Body of pancreas (tissue), 4 donors: Measurements from ENCODE around the gene FKRP. TPM values are rescaled to one million over a fixed set of nuclear protein-coding genes. Genes with fewer than 3 reads are reported as not detected.

Experiments used
- ATAC-seq: fragments of 150-250 bp; one replicate; pipeline ENCODE4 v1.9.1; 2016
- DNase-seq, 4 donors: peaks; one replicate each; pipeline ENCODE4 v3.0.0-alpha.2; 2019
- H3K27ac ChIP-seq, 4 donors: fragments of 200-600 bp; sonication (generic); 1 replicate in 3 of 4; 2 replicates in 1 of 4; pipeline versions ENCODE4 v1.5.1 to v1.6.1; 2016 to 2019; ENCODE audit warnings: mild to moderate bottlenecking in 1 of 4, mixed read lengths in 1 of 4, moderate library complexity in 1 of 4
- H3K27me3 ChIP-seq, 2 donors: fragments of 200-600 bp; sonication (generic); one replicate each; pipeline ENCODE4 v1.6.0; 2016; ENCODE audit warnings: mild to moderate bottlenecking in 1 of 2
- H3K36me3 ChIP-seq, 2 donors: fragments of 200-600 bp; sonication (generic); replicated peaks in 1 of 2; 2 replicates each; pipeline ENCODE4 v1.5.1; 2016; ENCODE audit warnings: low read depth in 2 of 2; ENCODE audit not compliant: insufficient read depth in 1 of 2
- H3K4me1 ChIP-seq: fragments of 200-600 bp; sonication (generic); one replicate; pipeline ENCODE4 v1.6.0; 2016
- H3K4me3 ChIP-seq, 2 donors: fragments of 200-600 bp; sonication (generic); 1 replicate in 1 of 2; 2 replicates in 1 of 2; pipeline ENCODE4 v1.5.1; 2016 to 2019
- H3K9me3 ChIP-seq, 3 donors: fragments of 200-600 bp; sonication (generic); 1 replicate in 2 of 3; 2 replicates in 1 of 3; pipeline ENCODE4 v1.5.1; 2016
- CTCF ChIP-seq, 7 experiments: fragments of 450-650 bp in 4 of 7; fragments of 200-600 bp in 3 of 7; sonication (generic) in 3 of 7; IDR thresholded peaks; one replicate each; pipeline ENCODE4 v1.5.1; 2016 to 2019; ENCODE audit warnings: antibody characterized with exemption in 7 of 7
- POLR2A ChIP-seq, 3 donors: fragments of 450-650 bp; IDR thresholded peaks; one replicate each; pipeline ENCODE4 v1.6.1; 2016; ENCODE audit warnings: antibody characterized with exemption in 3 of 3, mild to moderate bottlenecking in 2 of 3
- WGBS, 2 donors: methylation state at CpG; one replicate each; pipeline ENCODE4 v1.1.5; 2017; 5-methylcytosine and 5-hydroxymethylcytosine counted together
- intact Hi-C: fragments of 100-400 bp; cut with DNase I; formaldehyde crosslinking; loops from one replicate; pipeline ENCODE4 v1.15.1; 2023
- total RNA-seq, 2 donors: library from RNA; depleted of rRNA; stranded (reverse); fragments of >200 nt; gene quantifications; one replicate each; pipeline ENCODE4 v1.1.0, GENCODE V29; 2016

Gene FKRP
- total RNA-seq, 2 donors from 2014 or later, result 8.8 to 13.2 TPM

- ATAC-seq (no peak), DNase-seq (no peak)
- 91% methylated on average over 17 to 19 of the region's 25 CpGs for WGBS, 2 donors
- Histone ChIP-seq H3K4me1 (peaks cover 26% of the 10 kb centered on the region), H3K27ac (no peak overlapping the region), H3K9me3 (no peaks in the 10 kb centered on the region), H3K4me3 (no peak overlapping the region), H3K36me3 (peaks cover 6 to 16% of the 10 kb centered on the region in 2 donors), H3K27me3 (no peaks in the 10 kb centered on the region)
- TF ChIP-seq CTCF (IDR thresholded peaks at IDR 0.05), result no peak
- no peak for TF ChIP-seq POLR2A (IDR thresholded peaks at IDR 0.05)
- intact Hi-C loops, result no loop called here
Observed at GRCh38 chr19:46719629-46720502, 26.0 kb upstream of the FKRP start.

GRCh38 chr19:46720503-46721239, 25.2 kb upstream of the FKRP start:
- TF ChIP-seq CTCF (IDR thresholded peaks at IDR 0.05) (no peak), POLR2A (IDR thresholded peaks at IDR 0.05) (no peak)
- H3K4me3 ChIP-seq, result no peak overlapping the region
- H3K36me3 ChIP-seq, result peaks cover 8 to 22% of the 10 kb centered on the region in 2 donors
- WGBS, 2 donors, result 80 to 93% methylated on average over 12 to 21 of the region's 22 CpGs
- intact Hi-C loops, result no loop called here
- no peaks in the 10 kb centered on the region for H3K9me3 ChIP-seq
- H3K27me3 ChIP-seq, result no peaks in the 10 kb centered on the region
- DNase-seq, result no peak
- peaks cover 18% of the 10 kb centered on the region for H3K4me1 ChIP-seq
- ATAC-seq, result no peak
- no peak overlapping the region for H3K27ac ChIP-seq

- no peak for TF ChIP-seq CTCF (IDR thresholded peaks at IDR 0.05)
- no peak for TF ChIP-seq POLR2A (IDR thresholded peaks at IDR 0.05)
- peaks cover 13% of the 10 kb centered on the region for H3K4me1 ChIP-seq
- 81 to 96% methylated on average over 3 to 15 of the region's 16 CpGs for WGBS, 2 donors
- no peaks in the 10 kb centered on the region for H3K27me3 ChIP-seq
- DNase-seq (no peak), ATAC-seq (no peak)
- H3K4me3 ChIP-seq, result no peak overlapping the region
- H3K27ac ChIP-seq, result no peak overlapping the region
- peaks cover 11 to 25% of the 10 kb centered on the region in 2 donors for H3K36me3 ChIP-seq
- no peaks in the 10 kb centered on the region for H3K9me3 ChIP-seq
- intact Hi-C loops, result no loop called here
Observed at GRCh38 chr19:46721269-46722003, 24.4 kb upstream of the FKRP start.

GRCh38 chr19:46722004-46722380, 23.9 kb upstream of the FKRP start:
- H3K36me3 ChIP-seq, result peaks cover 11 to 26% of the 10 kb centered on the region in 2 donors
- H3K27ac ChIP-seq, result no peak overlapping the region
- intact Hi-C loops, result no loop called here
- WGBS, 2 donors, result 87 to 93% methylated on average over 15 to 16 of the region's 17 CpGs
- H3K9me3 ChIP-seq, result no peaks in the 10 kb centered on the region
- no peak for ATAC-seq
- H3K27me3 ChIP-seq, result no peaks in the 10 kb centered on the region
- no peak for DNase-seq
- no peak overlapping the region for H3K4me3 ChIP-seq
- H3K4me1 ChIP-seq, result peaks cover 13% of the 10 kb centered on the region
- TF ChIP-seq CTCF (IDR thresholded peaks at IDR 0.05) (no peak), POLR2A (IDR thresholded peaks at IDR 0.05) (no peak)
